Measurements from ENCODE around the gene C5. TPM values are rescaled to one million over a fixed set of nuclear protein-coding genes. Genes with fewer than 3 reads are reported as not detected.

Gene C5
- 1 to 10 TPM; 1.4 to 2.7 TPM for total RNA-seq

GRCh38 chr9:121050128-121050988, at the start of gene C5:
Gene C5 (minus strand): TSS chr9:121050275. CDS start chr9:121050246, 29 bp downstream.

DNA sequence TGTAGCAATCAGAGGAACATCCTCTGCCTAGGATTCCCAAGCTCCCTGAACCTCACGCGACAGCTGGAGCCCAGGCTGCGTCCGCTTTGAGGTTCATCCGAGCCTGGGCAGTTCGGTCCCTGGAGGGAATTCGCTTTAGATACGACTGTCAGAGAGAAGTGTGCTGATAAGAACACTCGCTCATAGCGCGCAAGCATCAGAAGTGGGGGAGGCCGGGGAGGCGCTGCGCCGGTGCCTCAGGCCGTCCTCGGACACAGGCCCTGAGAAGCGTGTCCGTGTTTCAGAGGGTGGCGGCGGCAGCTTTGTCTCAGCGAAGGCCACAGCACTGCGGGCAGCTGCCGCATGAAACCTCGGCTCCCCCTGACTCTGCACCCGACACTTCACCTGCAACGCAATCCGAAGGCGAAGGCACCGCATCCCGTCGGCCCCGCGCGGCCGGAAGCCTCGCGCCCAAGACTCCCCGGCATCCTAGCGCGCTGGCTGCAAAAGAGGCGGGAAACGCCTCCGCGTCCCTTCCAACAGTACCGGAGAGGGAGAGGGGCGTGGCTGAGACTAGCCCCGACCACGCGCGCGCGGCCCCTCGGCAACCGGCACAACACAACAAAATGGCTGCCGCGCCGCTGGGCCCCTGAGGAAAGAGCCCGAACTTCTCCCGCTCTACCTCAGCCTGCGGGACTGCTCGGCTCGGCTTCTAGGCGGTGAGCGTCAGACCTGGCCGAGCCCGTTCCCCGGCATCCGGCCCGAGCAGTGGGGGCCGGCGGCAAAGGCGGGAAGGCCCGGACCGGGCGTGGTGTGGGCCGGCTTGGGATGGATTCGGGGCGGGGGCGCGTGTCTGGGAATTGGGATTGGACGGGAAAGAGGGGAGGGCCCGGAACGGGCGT, 24.5 kb upstream of the C5 start, which contains the start of gene CNTRL:
CNTRL (plus strand) TSS at position 586 of the 881 bp plus-strand sequence. CDS start 13,372 bp downstream, outside the sequence.

DNA sequence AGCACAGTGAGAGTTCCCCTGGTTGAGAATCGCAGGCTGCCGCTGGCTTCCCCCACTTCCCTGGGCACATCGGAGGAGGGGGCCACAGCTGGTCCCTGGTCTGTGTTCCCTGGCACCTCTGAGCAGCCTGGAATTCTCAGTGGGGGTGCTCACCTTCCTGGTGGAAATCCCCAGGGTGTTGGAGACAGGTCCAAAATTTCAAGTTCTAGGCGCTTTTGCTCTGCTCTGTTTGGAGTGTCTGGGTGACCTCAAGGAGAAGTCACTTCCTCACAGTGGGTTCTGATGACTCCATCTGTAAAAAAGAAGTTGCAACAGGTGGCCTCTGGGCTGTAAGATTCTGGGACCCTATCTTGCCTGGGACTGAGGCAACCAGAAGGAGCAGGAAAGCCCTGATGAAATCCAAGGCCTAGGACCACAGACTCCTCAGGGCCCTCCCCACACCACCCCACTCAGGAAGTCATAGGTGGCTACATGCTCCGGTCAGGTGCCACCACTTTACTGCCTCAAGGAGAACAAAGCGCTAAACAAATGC, 123.6 kb downstream of the C5 start, which contains the start of gene TRAF1:
TRAF1 (minus strand) TSS at position 400 of the 532 bp plus-strand sequence. CDS start 721 bp downstream, outside the sequence.

Other genes starting within 250 kb of the C5 start
- gene PSMD5, start 207.4 kb downstream of the C5 start, total RNA-seq = 10 to 100 TPM; 20.6 to 22.6 TPM
- gene PHF19, start 173.1 kb downstream of the C5 start, total RNA-seq = 10 to 100 TPM; 24.4 to 72.3 TPM
- 1 to 10 TPM in 1 of 2 donors, under 1 TPM in 1; 1.00 to 3.4 TPM for gene TRAF1, start 123.5 kb downstream of the C5 start, total RNA-seq
- 10 to 100 TPM; 11.7 to 12.0 TPM for gene CNTRL, start 24.7 kb upstream of the C5 start, total RNA-seq
- 10 to 100 TPM; 25.1 to 36.0 TPM for gene RAB14, start 151.6 kb upstream of the C5 start, total RNA-seq
- 100 to 1,000 TPM; 299 to 355 TPM for gene GSN, start 217.9 kb upstream of the C5 start, total RNA-seq